GM23338 (cell line): ENCODE measurements around the gene UNKL. TPM values are rescaled to one million over a fixed set of nuclear protein-coding genes. Genes with fewer than 3 reads are reported as not detected.

Experiments used
- ATAC-seq: fragments of 200-7000 bp; cut with Tn5 transposase; 3 replicates; pipeline ENCODE4 v1.9.1; 2020
- DNase-seq: peaks from one replicate; pipeline ENCODE4 v3.0.0-alpha.2; 2015; ENCODE audit warnings: low spot score
- H2AFZ ChIP-seq: fragments of 200-600 bp; sonication (generic); 2 replicates; pipeline ENCODE4 v1.8.0; 2016; ENCODE audit warnings: antibody characterized with exemption, mild to moderate bottlenecking, moderate library complexity
- H3F3A ChIP-seq: fragments of 200-600 bp; sonication (generic); replicated peaks from 2 replicates; pipeline ENCODE4 v1.8.0; 2017; ENCODE audit warnings: antibody characterized with exemption, mixed run types, low read depth
- H3K27ac ChIP-seq: fragments of 200-600 bp; sonication (generic); 2 replicates; pipeline ENCODE4 v1.6.1; 2016; ENCODE audit warnings: low read depth
- H3K27me3 ChIP-seq: fragments of 200-600 bp; sonication (generic); 2 replicates; pipeline ENCODE4 v1.8.0; 2016; ENCODE audit warnings: mild to moderate bottlenecking, mixed run types, moderate library complexity; ENCODE audit not compliant: insufficient read depth
- H3K36me3 ChIP-seq: fragments of 200-600 bp; sonication (generic); 2 replicates; pipeline ENCODE4 v1.8.0; 2016; ENCODE audit warnings: mild to moderate bottlenecking; ENCODE audit not compliant: insufficient read depth
- H3K4me1 ChIP-seq: fragments of 200-600 bp; sonication (generic); 2 replicates; pipeline ENCODE4 v1.8.0; 2016; ENCODE audit warnings: mild to moderate bottlenecking, moderate library complexity; ENCODE audit not compliant: insufficient read depth
- H3K4me2 ChIP-seq: fragments of 200-600 bp; sonication (generic); 2 replicates; pipeline ENCODE4 v1.7.1; 2017; ENCODE audit warnings: mixed run types
- H3K4me3 ChIP-seq: fragments of 200-600 bp; sonication (generic); 2 replicates; pipeline ENCODE4 v1.6.1; 2016; ENCODE audit warnings: mixed run types
- H3K79me2 ChIP-seq: fragments of 200-600 bp; sonication (generic); replicated peaks from 2 replicates; pipeline ENCODE4 v1.8.0; 2017; ENCODE audit warnings: mild to moderate bottlenecking; ENCODE audit not compliant: insufficient read depth
- H3K9me2 ChIP-seq: fragments of 200-600 bp; sonication (generic); 2 replicates; pipeline ENCODE4 v1.8.0; 2017; ENCODE audit not compliant: insufficient read depth
- H4K20me1 ChIP-seq: fragments of 200-600 bp; sonication (generic); replicated peaks from 2 replicates; pipeline ENCODE4 v1.8.0; 2017; ENCODE audit warnings: mild to moderate bottlenecking; ENCODE audit not compliant: insufficient read depth
- H3K27ac Mint-ChIP-seq: 2 replicates; pipeline ENCODE4 v1.8.0; 2020; ENCODE audit warnings: inconsistent platforms, mild to moderate bottlenecking, moderate library complexity, mixed read lengths
- H3K27me3 Mint-ChIP-seq: 3 replicates; pipeline ENCODE4 v1.8.0; 2022; ENCODE audit warnings: low read depth, mild to moderate bottlenecking, moderate library complexity, mixed read lengths, inconsistent platforms; ENCODE audit not compliant: insufficient read depth, poor library complexity
- H3K36me3 Mint-ChIP-seq: 3 replicates; pipeline ENCODE4 v1.8.0; 2021; ENCODE audit warnings: low read depth, mild to moderate bottlenecking, inconsistent platforms, moderate library complexity, mixed read lengths
- H3K4me1 Mint-ChIP-seq: 3 replicates; pipeline ENCODE4 v1.8.0; 2020; ENCODE audit warnings: mild to moderate bottlenecking, inconsistent platforms, mixed read lengths
- H3K4me3 Mint-ChIP-seq: 3 replicates; pipeline ENCODE4 v1.8.0; 2021; ENCODE audit warnings: moderate library complexity, mild to moderate bottlenecking, inconsistent platforms, mixed read lengths
- H3K9me3 Mint-ChIP-seq: 3 replicates; pipeline ENCODE4 v1.8.0; 2020; ENCODE audit warnings: moderate library complexity, mild to moderate bottlenecking, inconsistent platforms, mixed read lengths
- CREB1 ChIP-seq: fragments of 250-450 bp; sonication (Bioruptor Pico); IDR thresholded peaks from 2 replicates; pipeline ENCODE4 v1.5.0; 2020; ENCODE audit warnings: low read depth, mild to moderate bottlenecking, moderate library complexity
- EZH2 ChIP-seq: fragments of 200-600 bp; sonication (generic); IDR thresholded peaks from one replicate; pipeline ENCODE4 v1.8.0; 2017; ENCODE audit warnings: antibody characterized with exemption, mild to moderate bottlenecking, low read depth; ENCODE audit not compliant: unreplicated experiment
- EZH2phosphoT487 ChIP-seq: fragments of 200-600 bp; sonication (generic); IDR thresholded peaks from one replicate; pipeline ENCODE4 v1.8.1; 2018; ENCODE audit warnings: antibody characterized with exemption; ENCODE audit not compliant: unreplicated experiment
- JUNB ChIP-seq: IDR thresholded peaks from one replicate; pipeline ENCODE4 v1.6.1; 2016; ENCODE audit warnings: antibody characterized with exemption; ENCODE audit not compliant: unreplicated experiment
- NANOG ChIP-seq: IDR thresholded peaks from 2 replicates; pipeline ENCODE4 v1.6.1; 2016; ENCODE audit warnings: antibody characterized with exemption, borderline replicate concordance
- POLR2AphosphoS5 ChIP-seq: IDR thresholded peaks from 2 replicates; pipeline ENCODE4 v1.6.1; 2016; ENCODE audit warnings: antibody characterized with exemption, low read depth
- STAT1 ChIP-seq: IDR thresholded peaks from one replicate; pipeline ENCODE4 v1.6.1; 2016; ENCODE audit warnings: antibody characterized with exemption; ENCODE audit not compliant: unreplicated experiment
- ZNF114 ChIP-seq: fragments of 250-450 bp; sonication (Bioruptor Pico); IDR thresholded peaks from 2 replicates; pipeline ENCODE4 v1.5.0; 2020; ENCODE audit warnings: mild to moderate bottlenecking, moderate library complexity
- ZNF331 ChIP-seq: fragments of 250-450 bp; sonication (Bioruptor Pico); IDR thresholded peaks from 2 replicates; pipeline ENCODE4 v1.5.0; 2020; ENCODE audit warnings: low read depth, mild to moderate bottlenecking, moderate library complexity
- polyA plus RNA-seq: library from polyadenylated mRNA; unstranded; fragments of >200 nt; fragmentation: Nextera tagmentation; extraction: Ambion mirVana; gene quantifications from 2 replicates; pipeline ENCODE4 v1.2.1, GENCODE V29; 2016
- total RNA-seq: library from RNA; depleted of rRNA; stranded (reverse); fragments of >200 nt; shearing (Covaris generic); gene quantifications from 2 replicates; pipeline ENCODE4 v1.2.3, GENCODE V29; 2014
- TF ChIP-seq, protein P1 (sequence below): fragments of 250-450 bp; sonication (Bioruptor Pico); IDR thresholded peaks from 2 replicates; pipeline ENCODE4 v1.5.0; 2020; ENCODE audit warnings: mild to moderate bottlenecking, moderate library complexity
- TF ChIP-seq, protein P2 (sequence below): IDR thresholded peaks from one replicate; pipeline ENCODE4 v1.6.1; 2018; ENCODE audit warnings: antibody characterized with exemption; ENCODE audit not compliant: unreplicated experiment
- TF ChIP-seq, protein P3 (sequence below), 2 experiments: fragments of 200-600 bp in 1 of 2; sonication (generic) in 1 of 2; conservative IDR thresholded peaks; 2 replicates each; pipeline versions ENCODE4 v1.5.1 to v1.6.1; 2016 to 2017; ENCODE audit warnings: antibody characterized with exemption in 2 of 2, low read depth in 2 of 2, mild to moderate bottlenecking in 2 of 2, moderate library complexity in 1 of 2

The UNKL gene
- total and polyA plus RNA-seq, 2 experiments from 2014 or later = 16.7 to 28.7 TPM

GRCh38 chr16:1314399-1315068, 100.0 kb downstream of the UNKL start:
- Histone ChIP-seq H3F3A (0 out of 2 replicates have a peak, but pooled peaks cover 3% of the 10 kb centered on the region), H3K79me2 (peaks cover 90% of the 10 kb centered on the region), H3K27me3 (no peaks in the 10 kb centered on the region), H3K4me1 (peaks cover 7% of the 10 kb centered on the region; the same call in 1 of the 2 replicates), H4K20me1 (peaks cover 49% of the 10 kb centered on the region), H3K27ac (no peak overlapping the region), H2AFZ (no peak overlapping the region), H3K36me3 (peaks cover 30% of the 10 kb centered on the region), H3K4me3 (no peak overlapping the region), H3K9me2 (no peaks in the 10 kb centered on the region), H3K4me2 (no peak overlapping the region)
- peaks cover 22% of the 10 kb centered on the region for H3K27me3 Mint-ChIP-seq
- ATAC-seq = no peak
- H3K4me1 Mint-ChIP-seq = peaks cover 4% of the 10 kb centered on the region; the same call in 2 of the 3 replicates
- DNase-seq = no peak
- peaks cover 70% of the 10 kb centered on the region for H3K36me3 Mint-ChIP-seq
- no peak overlapping the region for H3K27ac Mint-ChIP-seq
- H3K4me3 Mint-ChIP-seq = no peak overlapping the region
- no peaks in the 10 kb centered on the region; the same call in 2 of the 3 replicates for H3K9me3 Mint-ChIP-seq
- TF ChIP-seq STAT1 = no peak
- no peak for TF ChIP-seq EZH2
- TF ChIP-seq, protein P1, sequence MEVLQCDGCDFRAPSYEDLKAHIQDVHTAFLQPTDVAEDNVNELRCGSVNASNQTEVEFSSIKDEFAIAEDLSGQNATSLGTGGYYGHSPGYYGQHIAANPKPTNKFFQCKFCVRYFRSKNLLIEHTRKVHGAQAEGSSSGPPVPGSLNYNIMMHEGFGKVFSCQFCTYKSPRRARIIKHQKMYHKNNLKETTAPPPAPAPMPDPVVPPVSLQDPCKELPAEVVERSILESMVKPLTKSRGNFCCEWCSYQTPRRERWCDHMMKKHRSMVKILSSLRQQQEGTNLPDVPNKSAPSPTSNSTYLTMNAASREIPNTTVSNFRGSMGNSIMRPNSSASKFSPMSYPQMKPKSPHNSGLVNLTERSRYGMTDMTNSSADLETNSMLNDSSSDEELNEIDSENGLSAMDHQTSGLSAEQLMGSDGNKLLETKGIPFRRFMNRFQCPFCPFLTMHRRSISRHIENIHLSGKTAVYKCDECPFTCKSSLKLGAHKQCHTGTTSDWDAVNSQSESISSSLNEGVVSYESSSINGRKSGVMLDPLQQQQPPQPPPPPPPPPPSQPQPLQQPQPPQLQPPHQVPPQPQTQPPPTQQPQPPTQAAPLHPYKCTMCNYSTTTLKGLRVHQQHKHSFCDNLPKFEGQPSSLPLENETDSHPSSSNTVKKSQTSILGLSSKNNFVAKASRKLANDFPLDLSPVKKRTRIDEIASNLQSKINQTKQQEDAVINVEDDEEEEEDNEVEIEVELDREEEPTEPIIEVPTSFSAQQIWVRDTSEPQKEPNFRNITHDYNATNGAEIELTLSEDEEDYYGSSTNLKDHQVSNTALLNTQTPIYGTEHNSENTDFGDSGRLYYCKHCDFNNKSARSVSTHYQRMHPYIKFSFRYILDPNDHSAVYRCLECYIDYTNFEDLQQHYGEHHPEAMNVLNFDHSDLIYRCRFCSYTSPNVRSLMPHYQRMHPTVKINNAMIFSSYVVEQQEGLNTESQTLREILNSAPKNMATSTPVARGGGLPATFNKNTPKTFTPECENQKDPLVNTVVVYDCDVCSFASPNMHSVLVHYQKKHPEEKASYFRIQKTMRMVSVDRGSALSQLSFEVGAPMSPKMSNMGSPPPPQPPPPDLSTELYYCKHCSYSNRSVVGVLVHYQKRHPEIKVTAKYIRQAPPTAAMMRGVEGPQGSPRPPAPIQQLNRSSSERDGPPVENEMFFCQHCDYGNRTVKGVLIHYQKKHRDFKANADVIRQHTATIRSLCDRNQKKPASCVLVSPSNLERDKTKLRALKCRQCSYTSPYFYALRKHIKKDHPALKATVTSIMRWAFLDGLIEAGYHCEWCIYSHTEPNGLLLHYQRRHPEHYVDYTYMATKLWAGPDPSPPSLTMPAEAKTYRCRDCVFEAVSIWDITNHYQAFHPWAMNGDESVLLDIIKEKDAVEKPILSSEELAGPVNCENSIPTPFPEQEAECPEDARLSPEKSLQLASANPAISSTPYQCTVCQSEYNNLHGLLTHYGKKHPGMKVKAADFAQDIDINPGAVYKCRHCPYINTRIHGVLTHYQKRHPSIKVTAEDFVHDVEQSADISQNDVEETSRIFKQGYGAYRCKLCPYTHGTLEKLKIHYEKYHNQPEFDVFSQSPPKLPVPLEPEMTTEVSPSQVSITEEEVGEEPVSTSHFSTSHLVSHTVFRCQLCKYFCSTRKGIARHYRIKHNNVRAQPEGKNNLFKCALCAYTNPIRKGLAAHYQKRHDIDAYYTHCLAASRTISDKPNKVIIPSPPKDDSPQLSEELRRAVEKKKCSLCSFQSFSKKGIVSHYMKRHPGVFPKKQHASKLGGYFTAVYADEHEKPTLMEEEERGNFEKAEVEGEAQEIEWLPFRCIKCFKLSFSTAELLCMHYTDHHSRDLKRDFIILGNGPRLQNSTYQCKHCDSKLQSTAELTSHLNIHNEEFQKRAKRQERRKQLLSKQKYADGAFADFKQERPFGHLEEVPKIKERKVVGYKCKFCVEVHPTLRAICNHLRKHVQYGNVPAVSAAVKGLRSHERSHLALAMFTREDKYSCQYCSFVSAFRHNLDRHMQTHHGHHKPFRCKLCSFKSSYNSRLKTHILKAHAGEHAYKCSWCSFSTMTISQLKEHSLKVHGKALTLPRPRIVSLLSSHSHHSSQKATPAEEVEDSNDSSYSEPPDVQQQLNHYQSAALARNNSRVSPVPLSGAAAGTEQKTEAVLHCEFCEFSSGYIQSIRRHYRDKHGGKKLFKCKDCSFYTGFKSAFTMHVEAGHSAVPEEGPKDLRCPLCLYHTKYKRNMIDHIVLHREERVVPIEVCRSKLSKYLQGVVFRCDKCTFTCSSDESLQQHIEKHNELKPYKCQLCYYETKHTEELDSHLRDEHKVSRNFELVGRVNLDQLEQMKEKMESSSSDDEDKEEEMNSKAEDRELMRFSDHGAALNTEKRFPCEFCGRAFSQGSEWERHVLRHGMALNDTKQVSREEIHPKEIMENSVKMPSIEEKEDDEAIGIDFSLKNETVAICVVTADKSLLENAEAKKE = no peak
- no peak for TF ChIP-seq ZNF331 (CRISPR knock-in tag)
- TF ChIP-seq, protein P2, sequence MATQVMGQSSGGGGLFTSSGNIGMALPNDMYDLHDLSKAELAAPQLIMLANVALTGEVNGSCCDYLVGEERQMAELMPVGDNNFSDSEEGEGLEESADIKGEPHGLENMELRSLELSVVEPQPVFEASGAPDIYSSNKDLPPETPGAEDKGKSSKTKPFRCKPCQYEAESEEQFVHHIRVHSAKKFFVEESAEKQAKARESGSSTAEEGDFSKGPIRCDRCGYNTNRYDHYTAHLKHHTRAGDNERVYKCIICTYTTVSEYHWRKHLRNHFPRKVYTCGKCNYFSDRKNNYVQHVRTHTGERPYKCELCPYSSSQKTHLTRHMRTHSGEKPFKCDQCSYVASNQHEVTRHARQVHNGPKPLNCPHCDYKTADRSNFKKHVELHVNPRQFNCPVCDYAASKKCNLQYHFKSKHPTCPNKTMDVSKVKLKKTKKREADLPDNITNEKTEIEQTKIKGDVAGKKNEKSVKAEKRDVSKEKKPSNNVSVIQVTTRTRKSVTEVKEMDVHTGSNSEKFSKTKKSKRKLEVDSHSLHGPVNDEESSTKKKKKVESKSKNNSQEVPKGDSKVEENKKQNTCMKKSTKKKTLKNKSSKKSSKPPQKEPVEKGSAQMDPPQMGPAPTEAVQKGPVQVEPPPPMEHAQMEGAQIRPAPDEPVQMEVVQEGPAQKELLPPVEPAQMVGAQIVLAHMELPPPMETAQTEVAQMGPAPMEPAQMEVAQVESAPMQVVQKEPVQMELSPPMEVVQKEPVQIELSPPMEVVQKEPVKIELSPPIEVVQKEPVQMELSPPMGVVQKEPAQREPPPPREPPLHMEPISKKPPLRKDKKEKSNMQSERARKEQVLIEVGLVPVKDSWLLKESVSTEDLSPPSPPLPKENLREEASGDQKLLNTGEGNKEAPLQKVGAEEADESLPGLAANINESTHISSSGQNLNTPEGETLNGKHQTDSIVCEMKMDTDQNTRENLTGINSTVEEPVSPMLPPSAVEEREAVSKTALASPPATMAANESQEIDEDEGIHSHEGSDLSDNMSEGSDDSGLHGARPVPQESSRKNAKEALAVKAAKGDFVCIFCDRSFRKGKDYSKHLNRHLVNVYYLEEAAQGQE = no peak
- no peak for TF ChIP-seq EZH2phosphoT487
- no peak for TF ChIP-seq ZNF114
- no peak for TF ChIP-seq CREB1
- no peak for TF ChIP-seq NANOG
- TF ChIP-seq, protein P3, sequence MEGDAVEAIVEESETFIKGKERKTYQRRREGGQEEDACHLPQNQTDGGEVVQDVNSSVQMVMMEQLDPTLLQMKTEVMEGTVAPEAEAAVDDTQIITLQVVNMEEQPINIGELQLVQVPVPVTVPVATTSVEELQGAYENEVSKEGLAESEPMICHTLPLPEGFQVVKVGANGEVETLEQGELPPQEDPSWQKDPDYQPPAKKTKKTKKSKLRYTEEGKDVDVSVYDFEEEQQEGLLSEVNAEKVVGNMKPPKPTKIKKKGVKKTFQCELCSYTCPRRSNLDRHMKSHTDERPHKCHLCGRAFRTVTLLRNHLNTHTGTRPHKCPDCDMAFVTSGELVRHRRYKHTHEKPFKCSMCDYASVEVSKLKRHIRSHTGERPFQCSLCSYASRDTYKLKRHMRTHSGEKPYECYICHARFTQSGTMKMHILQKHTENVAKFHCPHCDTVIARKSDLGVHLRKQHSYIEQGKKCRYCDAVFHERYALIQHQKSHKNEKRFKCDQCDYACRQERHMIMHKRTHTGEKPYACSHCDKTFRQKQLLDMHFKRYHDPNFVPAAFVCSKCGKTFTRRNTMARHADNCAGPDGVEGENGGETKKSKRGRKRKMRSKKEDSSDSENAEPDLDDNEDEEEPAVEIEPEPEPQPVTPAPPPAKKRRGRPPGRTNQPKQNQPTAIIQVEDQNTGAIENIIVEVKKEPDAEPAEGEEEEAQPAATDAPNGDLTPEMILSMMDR (conservative IDR thresholded peaks at IDR 0.05; ENCODE audit: low read depth in 2 of 2) = no peak
- TF ChIP-seq POLR2AphosphoS5 = no peak
- TF ChIP-seq JUNB = no peak
